Amygdala (tissue), 56 donors: ENCODE measurements around the gene ERBB3.

Experiments used
- DNase-seq, 56 donors: peaks; one replicate each; lab custom pipeline; 2025; lab: John Stamatoyannopoulos, UW

The ERBB3 gene

GRCh38 chr12:56078931-56079722 is 838 bp upstream of the ERBB3 start:
- DNase-seq = peak; percentile 18 to 91 (median 71)

DNA sequence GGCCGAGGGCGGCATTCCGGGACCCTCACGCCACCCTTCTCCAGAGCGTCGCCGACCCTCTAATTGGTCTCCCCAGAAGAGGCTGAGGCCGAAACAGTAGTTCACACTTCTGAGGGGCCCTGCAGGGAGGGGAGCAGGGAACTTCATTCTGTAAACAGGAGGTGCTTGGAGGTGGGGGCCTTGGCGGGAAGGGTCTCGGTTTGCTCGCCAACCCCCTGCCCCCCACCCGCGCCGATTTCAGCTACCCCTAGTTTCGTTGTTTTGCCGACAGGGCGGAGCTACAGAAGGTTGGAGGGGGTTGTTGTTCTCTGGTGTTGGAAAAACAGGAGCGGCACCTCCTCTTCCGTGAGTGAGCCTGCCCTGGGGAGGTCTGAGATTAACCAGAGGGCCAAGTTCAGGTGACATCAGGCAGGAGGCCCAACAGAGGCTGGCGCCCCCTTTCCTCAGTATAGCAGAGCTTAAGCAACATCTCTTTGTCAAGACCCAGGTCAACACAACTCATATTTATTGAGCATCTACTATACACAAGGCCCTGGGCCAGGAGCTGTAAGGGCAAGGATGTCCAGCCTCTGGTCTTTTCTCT is 682 bp downstream of the ERBB3 start:
- peak in 2 of 56 donors; percentile 13 to 16 for DNase-seq

GRCh38 chr12:56081393-56082347 is 1.7 kb downstream of the ERBB3 start:
- peak in 51 of 56 donors; percentile 4 to 81 (median 53) for DNase-seq

GRCh38 chr12:56082382-56082781 is 2.4 kb downstream of the ERBB3 start:
- DNase-seq = peak in 8 of 56 donors; percentile 18 to 53 (median 44)

- DNase-seq = peak in 54 of 56 donors; percentile 16 to 95 (median 80)
Measured at GRCh38 chr12:56082967-56083366, 3.0 kb downstream of the ERBB3 start.

- peak in 5 of 56 donors; percentile 3 to 12 (median 6) for DNase-seq
Measured at GRCh38 chr12:56084958-56085543, 5.1 kb downstream of the ERBB3 start.

DNA sequence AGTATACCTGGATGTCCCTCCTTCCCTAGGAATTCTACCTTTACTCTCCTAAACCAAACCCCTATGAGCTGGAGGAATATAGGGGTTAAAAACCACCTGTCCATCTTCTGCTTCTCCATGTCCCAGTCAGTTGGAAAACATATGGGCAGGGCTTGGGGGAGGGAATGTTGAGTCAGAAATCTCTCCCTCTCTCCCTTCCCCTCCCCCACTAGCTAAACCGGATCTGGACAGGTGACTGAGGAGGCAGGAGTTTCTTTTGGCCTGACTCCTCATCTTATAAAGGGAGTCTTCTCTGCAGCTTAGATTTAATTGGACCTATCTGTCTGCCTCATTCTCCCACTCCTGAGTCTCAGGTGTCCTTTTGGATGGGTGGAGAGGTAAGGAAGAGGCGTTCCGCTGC is 6.1 kb downstream of the ERBB3 start:
- no peak for DNase-seq

DNA sequence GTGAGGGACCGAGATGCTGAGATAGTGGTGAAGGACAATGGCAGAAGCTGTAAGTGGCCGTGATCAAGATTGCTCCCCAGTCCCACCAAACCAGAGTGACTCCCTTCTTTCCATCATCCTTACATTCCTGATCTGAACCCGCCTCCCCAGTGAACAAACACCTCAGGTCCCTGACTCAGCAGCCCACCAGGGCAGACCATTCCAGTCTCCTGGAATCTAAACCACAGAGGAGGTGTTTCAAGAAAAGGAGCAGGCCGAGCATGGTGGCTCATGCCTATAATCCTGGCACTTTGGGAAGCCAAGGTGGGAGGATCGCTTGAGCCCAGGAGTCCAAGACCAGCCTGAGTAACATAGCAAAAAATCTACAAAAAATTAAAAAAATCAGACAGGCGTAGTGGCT is 6.6 kb downstream of the ERBB3 start:
- no peak for DNase-seq

DNA sequence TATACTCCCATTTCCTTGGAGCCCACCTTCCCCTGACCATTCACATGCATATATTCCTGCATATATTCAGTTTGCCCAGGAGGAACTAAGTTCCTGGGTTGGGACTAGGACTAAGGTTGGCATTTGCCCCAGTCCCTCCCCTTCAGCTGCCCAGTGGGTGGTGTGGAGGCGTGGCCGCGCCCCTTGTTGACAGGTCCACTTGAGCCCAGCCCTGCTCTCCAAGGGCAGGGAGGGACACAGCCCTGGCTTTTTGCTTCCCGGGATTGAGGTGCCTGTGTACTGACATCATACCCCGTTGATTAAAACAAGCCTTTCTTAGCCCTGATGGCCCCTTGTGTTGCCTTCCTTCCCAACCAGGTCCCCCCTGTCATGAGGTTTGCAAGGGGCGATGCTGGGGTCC is 7.3 kb downstream of the ERBB3 start:
- peak in 12 of 56 donors; percentile 1 to 26 (median 6) for DNase-seq

DNA sequence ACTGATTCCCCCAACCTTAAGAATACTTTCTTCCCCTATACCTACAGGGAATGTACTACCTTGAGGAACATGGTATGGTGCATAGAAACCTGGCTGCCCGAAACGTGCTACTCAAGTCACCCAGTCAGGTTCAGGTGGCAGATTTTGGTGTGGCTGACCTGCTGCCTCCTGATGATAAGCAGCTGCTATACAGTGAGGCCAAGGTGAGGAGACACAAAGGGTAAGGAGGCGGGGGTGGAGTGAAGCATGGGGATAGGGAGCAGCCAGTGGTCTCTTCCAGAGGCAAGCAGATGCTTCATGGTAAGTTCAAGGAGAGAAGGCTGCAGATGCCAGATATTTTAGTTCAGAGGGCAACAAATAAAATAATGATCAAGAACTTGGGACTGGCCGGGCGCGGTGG is 17.8 kb downstream of the ERBB3 start:
- no peak for DNase-seq

DNA sequence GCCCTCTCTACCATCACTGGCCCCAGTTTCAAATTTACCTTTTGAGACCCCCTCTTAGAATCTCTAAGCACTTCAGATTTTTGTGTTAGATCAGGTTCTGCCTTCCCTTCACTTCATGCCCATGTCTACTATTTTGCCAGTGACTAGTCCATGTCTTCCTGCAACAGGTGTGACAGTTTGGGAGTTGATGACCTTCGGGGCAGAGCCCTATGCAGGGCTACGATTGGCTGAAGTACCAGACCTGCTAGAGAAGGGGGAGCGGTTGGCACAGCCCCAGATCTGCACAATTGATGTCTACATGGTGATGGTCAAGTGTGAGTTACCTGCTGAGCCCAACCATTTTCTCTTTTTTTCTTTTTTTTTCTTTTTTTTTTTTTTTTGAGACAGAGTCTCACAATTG is 18.6 kb downstream of the ERBB3 start:
- DNase-seq = no peak

GRCh38 chr12:56099787-56100186 is 19.8 kb downstream of the ERBB3 start:
- DNase-seq = no peak

DNA sequence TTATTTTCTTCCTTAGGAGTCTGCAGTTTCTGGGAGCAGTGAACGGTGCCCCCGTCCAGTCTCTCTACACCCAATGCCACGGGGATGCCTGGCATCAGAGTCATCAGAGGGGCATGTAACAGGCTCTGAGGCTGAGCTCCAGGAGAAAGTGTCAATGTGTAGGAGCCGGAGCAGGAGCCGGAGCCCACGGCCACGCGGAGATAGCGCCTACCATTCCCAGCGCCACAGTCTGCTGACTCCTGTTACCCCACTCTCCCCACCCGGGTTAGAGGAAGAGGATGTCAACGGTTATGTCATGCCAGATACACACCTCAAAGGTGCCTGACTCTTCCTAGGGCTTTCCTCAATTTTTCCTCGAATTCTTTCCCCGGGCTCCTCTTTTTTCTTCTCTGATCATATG is 21.1 kb downstream of the ERBB3 start:
- DNase-seq = no peak

GRCh38 chr12:56102683-56103065 is 22.7 kb downstream of the ERBB3 start:
- DNase-seq = no peak

DNA sequence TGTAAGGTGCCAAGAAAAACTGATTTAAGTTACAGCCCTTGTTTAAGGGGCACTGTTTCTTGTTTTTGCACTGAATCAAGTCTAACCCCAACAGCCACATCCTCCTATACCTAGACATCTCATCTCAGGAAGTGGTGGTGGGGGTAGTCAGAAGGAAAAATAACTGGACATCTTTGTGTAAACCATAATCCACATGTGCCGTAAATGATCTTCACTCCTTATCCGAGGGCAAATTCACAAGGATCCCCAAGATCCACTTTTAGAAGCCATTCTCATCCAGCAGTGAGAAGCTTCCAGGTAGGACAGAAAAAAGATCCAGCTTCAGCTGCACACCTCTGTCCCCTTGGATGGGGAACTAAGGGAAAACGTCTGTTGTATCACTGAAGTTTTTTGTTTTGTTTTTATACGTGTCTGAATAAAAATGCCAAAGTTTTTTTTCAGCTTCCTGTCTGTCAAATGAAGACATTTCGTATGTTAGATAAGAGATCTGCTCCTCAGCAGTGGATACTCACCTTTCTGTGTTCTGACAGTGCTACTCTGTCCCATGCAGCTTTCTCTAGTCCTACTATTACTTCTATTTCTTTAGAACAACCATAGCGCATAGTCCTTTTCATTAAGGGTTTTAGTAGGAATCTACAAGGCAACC is 23.2 kb downstream of the ERBB3 start:
- no peak for DNase-seq

DNA sequence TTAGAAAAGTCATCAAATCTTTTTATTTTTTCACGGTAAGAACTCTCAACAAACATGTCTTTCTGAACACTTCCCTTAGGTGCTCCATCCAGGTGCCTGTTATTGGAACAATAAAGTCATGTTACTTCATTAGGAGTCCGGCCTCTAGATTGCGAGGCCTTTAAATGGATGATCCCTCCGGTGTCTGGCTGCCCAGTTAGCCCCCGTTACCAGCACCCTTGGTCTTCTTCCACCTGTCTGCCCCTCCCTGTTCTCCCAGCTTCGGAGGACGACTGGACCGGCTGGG is 23.8 kb downstream of the ERBB3 start:
- DNase-seq = no peak

DNA sequence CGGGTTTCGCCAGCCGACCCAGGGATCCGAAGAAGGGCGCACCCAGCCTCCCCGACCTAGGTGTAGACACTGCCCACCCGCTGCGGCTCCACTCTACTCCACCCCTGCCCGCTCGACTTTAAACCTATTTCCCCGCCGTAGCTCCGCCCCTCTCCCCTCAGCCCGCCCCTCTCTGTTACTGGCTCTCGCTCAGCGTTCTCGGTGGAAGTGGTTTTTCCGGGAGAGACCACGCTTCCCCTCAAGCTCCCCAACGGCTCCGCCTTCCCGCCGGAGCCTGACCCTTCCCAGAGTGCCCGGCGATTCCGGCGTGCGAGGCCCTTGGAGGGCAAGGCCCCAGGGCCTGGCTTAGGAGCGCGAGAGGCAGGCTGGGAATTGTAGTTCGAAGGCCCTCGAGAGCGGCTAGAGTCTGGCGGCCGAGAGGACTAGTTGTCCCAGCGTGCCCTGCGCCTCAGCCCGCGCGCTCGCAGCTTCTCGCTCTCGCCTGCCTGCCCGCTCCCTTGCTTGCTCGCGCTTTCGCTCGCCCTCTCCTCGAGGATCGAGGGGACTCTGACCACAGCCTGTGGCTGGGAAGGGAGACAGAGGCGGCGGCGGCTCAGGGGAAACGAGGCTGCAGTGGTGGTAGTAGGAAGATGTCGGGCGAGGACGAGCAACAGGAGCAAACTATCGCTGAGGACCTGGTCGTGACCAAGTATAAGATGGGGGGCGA is 24.3 kb downstream of the ERBB3 start, which contains the start of gene PA2G4:
TSS of gene PA2G4 (plus strand) at position 451 of the 706 bp plus-strand sequence. CDS start at position 630, 179 bp downstream.
- DNase-seq = peak; percentile 57 to 98 (median 95)

DNA sequence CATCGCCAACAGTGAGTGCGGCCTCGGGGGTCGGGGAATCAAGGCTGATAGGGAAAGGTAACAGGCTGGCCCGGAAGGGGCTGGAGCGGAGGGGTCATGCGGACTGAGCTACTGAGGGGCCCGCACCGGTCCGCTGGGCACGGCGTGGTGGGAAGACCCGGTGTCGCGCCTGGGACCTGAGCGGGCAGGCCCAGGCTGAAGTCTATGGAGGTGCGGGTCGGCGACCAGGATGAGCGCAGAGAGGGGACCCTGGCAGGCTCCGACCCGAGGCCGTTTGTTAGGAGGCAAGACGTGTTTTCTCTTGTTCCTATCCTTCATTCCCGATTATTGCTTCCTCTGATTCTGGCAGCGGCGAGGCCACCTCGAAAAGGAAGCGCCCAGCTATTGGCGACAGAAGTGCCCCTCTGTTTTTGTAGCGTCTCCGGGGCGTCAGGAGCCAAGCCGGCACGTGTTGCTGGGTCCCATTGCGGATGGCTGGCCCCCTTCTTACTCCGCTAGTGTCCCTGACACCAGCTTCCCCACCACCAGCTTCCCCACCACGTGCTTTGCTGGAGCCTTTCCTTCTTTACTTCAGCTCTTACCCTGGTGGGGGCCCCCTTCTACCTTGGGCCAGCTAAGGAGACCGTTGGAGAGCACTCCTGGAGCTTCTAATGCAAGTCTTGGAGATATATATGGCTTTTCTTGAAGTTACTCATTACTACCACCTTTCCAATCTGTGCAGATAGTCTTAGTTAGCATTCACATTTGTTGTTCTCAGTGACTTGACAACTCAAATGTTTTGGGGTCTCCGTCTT is 25.0 kb downstream of the ERBB3 start:
- peak in 2 of 56 donors; percentile 28 to 32 for DNase-seq

GRCh38 chr12:56105609-56105902 is 25.6 kb downstream of the ERBB3 start:
- DNase-seq = no peak
